H1 (cell line): ENCODE data around the gene TMED3.

Experiments
- ASH2L ChIP-seq: fragments of 200-600, 300-600 bp; sonication (generic); IDR thresholded peaks from one replicate; pipeline ENCODE4 v1.7.1; 2017; ENCODE audit warnings: low read length
- CHD7 ChIP-seq: fragments of 300-600 bp; sonication (generic); IDR thresholded peaks from 2 replicates; pipeline ENCODE4 v1.7.1; 2012; ENCODE audit warnings: low read length, moderate library complexity, mild to moderate bottlenecking, inconsistent platforms; ENCODE audit not compliant: insufficient replicate concordance
- CTCF ChIP-seq, 3 experiments: IDR thresholded peaks; 1 replicate in 2 of 3; 2 replicates in 1 of 3; pipeline versions ENCODE4 v1.5.1 to v1.6.1; 2011; ENCODE audit warnings: low read length in 3 of 3, mild to moderate bottlenecking in 3 of 3, inconsistent platforms in 2 of 3, low read depth in 1 of 3, moderate library complexity in 1 of 3; ENCODE audit not compliant: insufficient read depth in 1 of 3; ENCODE audit errors: control extremely low read depth in 1 of 3
- EP300 ChIP-seq, 2 experiments: IDR thresholded peaks; 1 replicate in 1 of 2; 2 replicates in 1 of 2; pipeline ENCODE4 v1.6.1; 2011 to 2012; ENCODE audit warnings: low read depth in 2 of 2, low read length in 2 of 2, mild to moderate bottlenecking in 2 of 2, borderline replicate concordance in 1 of 2, inconsistent platforms in 1 of 2, moderate library complexity in 1 of 2
- JUN ChIP-seq: IDR thresholded peaks from 2 replicates; pipeline ENCODE4 v1.6.1; 2011; ENCODE audit warnings: low read depth, mild to moderate bottlenecking, improper control_type of control experiment, low read length
- MAFK ChIP-seq: IDR thresholded peaks from 2 replicates; pipeline ENCODE4 v1.6.1; 2012; ENCODE audit warnings: low read depth, mild to moderate bottlenecking, improper control_type of control experiment, low read length
- POLR2A ChIP-seq, 2 experiments: IDR thresholded peaks; 1 replicate in 1 of 2; 2 replicates in 1 of 2; pipeline ENCODE4 v1.6.1; 2011; ENCODE audit warnings: low read depth in 2 of 2, low read length in 2 of 2, mild to moderate bottlenecking in 2 of 2; ENCODE audit errors: control extremely low read depth in 1 of 2
- POLR2AphosphoS5 ChIP-seq: IDR thresholded peaks from 2 replicates; pipeline ENCODE4 v1.6.1; 2011; ENCODE audit warnings: low read depth, low read length
- RFX5 ChIP-seq: IDR thresholded peaks from 2 replicates; pipeline ENCODE4 v1.6.1; 2011; ENCODE audit warnings: low read depth, low read length, improper control_type of control experiment, borderline replicate concordance
- RNF2 ChIP-seq: fragments of 200-900, 300-1000 bp; sonication (generic); IDR thresholded peaks from 2 replicates; pipeline ENCODE4 v1.7.1; 2016; ENCODE audit warnings: borderline replicate concordance, low read depth, mild to moderate bottlenecking, antibody characterized with exemption, low read length; ENCODE audit not compliant: poor library complexity, severe bottlenecking; ENCODE audit errors: missing control alignments
- SP2 ChIP-seq: IDR thresholded peaks from 2 replicates; pipeline ENCODE4 v1.6.1; 2012; ENCODE audit warnings: mild to moderate bottlenecking, low read length, inconsistent platforms
- TF ChIP-seq, protein P1 (sequence below): IDR thresholded peaks from 2 replicates; pipeline ENCODE4 v1.6.1; 2012; ENCODE audit warnings: low read length, inconsistent platforms
- TF ChIP-seq, protein P2 (sequence below): IDR thresholded peaks from 2 replicates; pipeline ENCODE4 v1.6.1; 2011; ENCODE audit warnings: low read length, improper control_type of control experiment

- TF ChIP-seq RFX5 (no peak), CTCF (IDR thresholded peaks at IDR 0.05; ENCODE audit: control extremely low read depth in 1 of 3, insufficient read depth in 1 of 3, low read depth in 1 of 3, low read length in 3 of 3) (no peak), POLR2AphosphoS5 (no peak), SP2 (no peak), POLR2A (IDR thresholded peaks at IDR 0.05; ENCODE audit: control extremely low read depth in 1 of 2, low read depth in 2 of 2, low read length in 2 of 2) (no peak), MAFK (no peak), EP300 (IDR thresholded peaks at IDR 0.05; ENCODE audit: borderline replicate concordance in 1 of 2, low read depth in 2 of 2, low read length in 2 of 2) (no peak), ASH2L (no peak), CHD7 (no peak), JUN (no peak), RNF2 (no peak)
- TF ChIP-seq, protein P1, sequence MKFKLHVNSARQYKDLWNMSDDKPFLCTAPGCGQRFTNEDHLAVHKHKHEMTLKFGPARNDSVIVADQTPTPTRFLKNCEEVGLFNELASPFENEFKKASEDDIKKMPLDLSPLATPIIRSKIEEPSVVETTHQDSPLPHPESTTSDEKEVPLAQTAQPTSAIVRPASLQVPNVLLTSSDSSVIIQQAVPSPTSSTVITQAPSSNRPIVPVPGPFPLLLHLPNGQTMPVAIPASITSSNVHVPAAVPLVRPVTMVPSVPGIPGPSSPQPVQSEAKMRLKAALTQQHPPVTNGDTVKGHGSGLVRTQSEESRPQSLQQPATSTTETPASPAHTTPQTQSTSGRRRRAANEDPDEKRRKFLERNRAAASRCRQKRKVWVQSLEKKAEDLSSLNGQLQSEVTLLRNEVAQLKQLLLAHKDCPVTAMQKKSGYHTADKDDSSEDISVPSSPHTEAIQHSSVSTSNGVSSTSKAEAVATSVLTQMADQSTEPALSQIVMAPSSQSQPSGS = no peak
- TF ChIP-seq, protein P2, sequence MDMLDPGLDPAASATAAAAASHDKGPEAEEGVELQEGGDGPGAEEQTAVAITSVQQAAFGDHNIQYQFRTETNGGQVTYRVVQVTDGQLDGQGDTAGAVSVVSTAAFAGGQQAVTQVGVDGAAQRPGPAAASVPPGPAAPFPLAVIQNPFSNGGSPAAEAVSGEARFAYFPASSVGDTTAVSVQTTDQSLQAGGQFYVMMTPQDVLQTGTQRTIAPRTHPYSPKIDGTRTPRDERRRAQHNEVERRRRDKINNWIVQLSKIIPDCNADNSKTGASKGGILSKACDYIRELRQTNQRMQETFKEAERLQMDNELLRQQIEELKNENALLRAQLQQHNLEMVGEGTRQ = no peak
Measured at GRCh38 chr15:79322945-79323344, 12.0 kb downstream of the TMED3 start.
